Osteocyte (in vitro differentiated cells): ENCODE data around the gene C1QA. TPM values are rescaled to one million over a fixed set of nuclear protein-coding genes. Genes with fewer than 3 reads are reported as not detected.
"Not testable (repeated sequence)": the region's sequence is repeated elsewhere in the genome, so short reads cannot be mapped to it uniquely, and the experiment has no call there.

Experiments used
- DNase-seq: peaks from one replicate; pipeline ENCODE4 v3.0.0; 2021; ENCODE audit warnings: mixed read lengths; ENCODE audit not compliant: unreplicated experiment; ENCODE audit errors: extremely low spot score
- H3K27ac Mint-ChIP-seq: one replicate; pipeline ENCODE4 v1.8.0; 2021; ENCODE audit warnings: mild to moderate bottlenecking, mixed read lengths; ENCODE audit not compliant: unreplicated experiment
- H3K27me3 Mint-ChIP-seq: one replicate; pipeline ENCODE4 v1.8.0; 2021; ENCODE audit warnings: mixed read lengths; ENCODE audit not compliant: unreplicated experiment
- H3K36me3 Mint-ChIP-seq: one replicate; pipeline ENCODE4 v1.8.0; 2021; ENCODE audit warnings: mixed read lengths; ENCODE audit not compliant: unreplicated experiment
- H3K4me1 Mint-ChIP-seq: one replicate; pipeline ENCODE4 v1.8.0; 2021; ENCODE audit warnings: mixed read lengths; ENCODE audit not compliant: unreplicated experiment
- H3K4me3 Mint-ChIP-seq: one replicate; pipeline ENCODE4 v1.8.0; 2021; ENCODE audit warnings: mild to moderate bottlenecking, moderate library complexity, mixed read lengths; ENCODE audit not compliant: unreplicated experiment
- H3K9me3 Mint-ChIP-seq: one replicate; pipeline ENCODE4 v1.8.0; 2021; ENCODE audit warnings: mixed read lengths; ENCODE audit not compliant: unreplicated experiment
- CTCF ChIP-seq: fragments of 200-600 bp; sonication (generic); IDR thresholded peaks from 2 replicates; pipeline ENCODE4 v1.5.0; 2021; ENCODE audit warnings: antibody characterized with exemption, mild to moderate bottlenecking, moderate library complexity
- total RNA-seq: library from RNA; stranded (reverse); gene quantifications from 2 replicates; pipeline ENCODE4 v1.2.1, GENCODE V29; 2021

The C1QA gene
- total RNA-seq, 1 donor from 2014 or later = not detected

GRCh38 chr1:22662986-22663408 lies 26.6 kb downstream of the C1QA start:
- no peaks in the 10 kb centered on the region for H3K4me1 Mint-ChIP-seq
- no peak for DNase-seq
- no peak overlapping the region for H3K4me3 Mint-ChIP-seq
- no peaks in the 10 kb centered on the region for H3K9me3 Mint-ChIP-seq
- H3K27me3 Mint-ChIP-seq = peaks cover 65% of the 10 kb centered on the region
- H3K36me3 Mint-ChIP-seq = no peaks in the 10 kb centered on the region
- H3K27ac Mint-ChIP-seq = no peak overlapping the region
- no peak for TF ChIP-seq CTCF

- H3K9me3 Mint-ChIP-seq = no peaks in the 10 kb centered on the region
- no peak overlapping the region for H3K27ac Mint-ChIP-seq
- TF ChIP-seq CTCF = peak; percentile 64
- no peak overlapping the region for H3K4me3 Mint-ChIP-seq
- H3K27me3 Mint-ChIP-seq = peaks cover 67% of the 10 kb centered on the region
- no peak for DNase-seq
- no peaks in the 10 kb centered on the region for H3K36me3 Mint-ChIP-seq
- H3K4me1 Mint-ChIP-seq = no peaks in the 10 kb centered on the region
Observed at GRCh38 chr1:22665752-22666151, 29.3 kb downstream of the C1QA start.

DNA sequence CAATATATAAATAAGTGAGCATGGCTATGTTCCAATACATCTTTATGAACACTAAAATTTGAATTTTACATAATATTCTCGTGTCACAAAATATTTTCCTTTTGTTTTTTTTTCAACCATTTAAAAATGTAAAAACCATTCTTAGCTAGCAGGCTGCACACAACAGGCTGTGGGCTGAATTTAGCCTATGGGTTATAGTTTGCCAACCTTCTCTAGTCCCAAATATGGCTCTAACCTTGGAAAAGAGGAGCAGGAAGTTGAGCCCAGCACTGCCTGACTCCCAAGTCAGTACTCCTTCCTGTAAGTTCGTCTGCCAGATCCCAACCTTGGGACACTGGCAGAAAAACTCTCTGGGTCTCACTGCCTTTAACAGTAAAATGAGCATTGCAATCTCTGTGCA lies 30.0 kb downstream of the C1QA start:
- Mint-ChIP-seq H3K9me3 (no peaks in the 10 kb centered on the region), H3K4me3 (no peak overlapping the region), H3K27me3 (peaks cover 71% of the 10 kb centered on the region), H3K36me3 (no peaks in the 10 kb centered on the region), H3K27ac (no peak overlapping the region), H3K4me1 (no peaks in the 10 kb centered on the region)
- TF ChIP-seq CTCF = no peak
- no peak for DNase-seq

- DNase-seq, H3K36me3 Mint-ChIP-seq, H3K4me1 Mint-ChIP-seq, H3K9me3 Mint-ChIP-seq, H3K27ac Mint-ChIP-seq, H3K4me3 Mint-ChIP-seq: not testable (repeated sequence)
- H3K27me3 Mint-ChIP-seq = peaks cover 75% of the 10 kb centered on the region
Observed at GRCh38 chr1:22668840-22669239, 32.4 kb downstream of the C1QA start.

DNA sequence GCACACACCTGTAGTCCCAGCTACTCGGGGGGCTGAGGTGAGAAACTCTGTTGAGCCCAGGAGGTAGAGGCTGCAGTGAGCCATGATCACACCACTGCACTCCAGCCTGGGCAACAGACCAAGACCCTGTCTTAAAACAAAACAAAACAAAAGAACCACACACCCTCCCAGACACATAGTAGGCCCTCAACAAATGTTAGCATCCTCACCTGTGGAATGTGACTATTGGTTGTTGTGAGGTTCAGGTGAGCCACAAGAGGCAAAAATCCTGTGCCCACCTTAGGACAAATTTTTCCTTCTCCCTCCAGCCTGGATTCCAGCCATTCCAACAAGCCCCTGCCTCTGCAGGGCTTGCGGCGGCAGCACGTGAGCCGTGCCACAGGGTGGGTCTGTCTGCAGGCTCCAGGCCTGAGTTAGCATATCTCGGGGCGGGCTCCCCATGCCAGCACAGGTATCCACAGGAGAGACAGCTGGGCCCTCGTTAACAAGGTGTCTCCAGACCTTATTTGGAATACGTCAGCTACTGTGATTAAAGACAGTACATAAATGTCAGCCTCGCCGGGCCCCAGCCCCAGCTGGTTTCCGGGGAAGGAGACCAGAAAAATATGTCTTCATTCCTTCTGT lies 34.0 kb downstream of the C1QA start:
- Mint-ChIP-seq H3K36me3 (no peaks in the 10 kb centered on the region), H3K27ac (no peak overlapping the region), H3K9me3 (no peaks in the 10 kb centered on the region), H3K4me3 (no peak overlapping the region), H3K4me1 (peaks cover 2% of the 10 kb centered on the region), H3K27me3 (peaks cover 76% of the 10 kb centered on the region)
- no peak for DNase-seq
- TF ChIP-seq CTCF = no peak

DNA sequence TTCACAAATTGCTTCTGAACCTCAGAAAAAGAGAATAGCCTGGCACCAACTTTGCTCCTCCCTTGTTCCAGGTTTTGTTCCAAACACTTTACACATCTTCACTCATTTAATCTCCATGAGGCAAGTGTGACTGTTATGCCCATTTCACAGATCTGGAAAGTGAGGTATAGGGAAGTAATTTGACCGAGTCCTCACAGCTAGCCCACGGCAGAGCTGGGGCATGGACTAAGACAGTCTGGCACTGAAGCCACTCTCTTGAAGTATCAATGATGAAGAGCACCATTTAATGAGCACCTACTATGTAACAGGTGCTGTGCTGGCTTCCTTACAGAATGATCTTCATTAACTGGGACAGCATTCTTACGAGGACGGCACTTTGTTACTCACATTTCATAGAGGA lies 35.6 kb downstream of the C1QA start:
- TF ChIP-seq CTCF = no peak
- Mint-ChIP-seq H3K4me1 (peaks cover 2% of the 10 kb centered on the region), H3K36me3 (no peaks in the 10 kb centered on the region), H3K9me3 (no peaks in the 10 kb centered on the region), H3K27me3 (peaks cover 72% of the 10 kb centered on the region), H3K27ac (no peak overlapping the region), H3K4me3 (no peak overlapping the region)
- no peak for DNase-seq
